GM19239 (cell line): Measurements from ENCODE around the gene MARF1.

Source experiments
- DNase-seq: peaks from one replicate; pipeline ENCODE4 v3.0.0; 2011; ENCODE audit warnings: low spot score; ENCODE audit not compliant: insufficient read length
- FAIRE-seq: peaks from 2 replicates; lab custom pipeline; 2011; peaks lifted over from hg19 to GRCh38; lab: Jason Lieb, UNC

MARF1 gene

GRCh38 chr16:15605839-15606517, 37.0 kb downstream of the MARF1 start:
- no peak for FAIRE-seq
- DNase-seq = no peak

GRCh38 chr16:15604460-15605440, 38.2 kb downstream of the MARF1 start:
- no peak for FAIRE-seq
- no peak for DNase-seq

- FAIRE-seq (no peak), DNase-seq (no peak)
Measured at GRCh38 chr16:15602285-15603044, 40.5 kb downstream of the MARF1 start.

- no peak for DNase-seq
- no peak for FAIRE-seq
Measured at GRCh38 chr16:15601212-15601879, 41.6 kb downstream of the MARF1 start.

GRCh38 chr16:15599303-15600070, 43.5 kb downstream of the MARF1 start:
- DNase-seq (no peak), FAIRE-seq (no peak)

GRCh38 chr16:15598648-15599190, 44.2 kb downstream of the MARF1 start:
- DNase-seq (no peak), FAIRE-seq (no peak)

- no peak for FAIRE-seq
- DNase-seq = no peak
Measured at GRCh38 chr16:15597822-15598647, 44.9 kb downstream of the MARF1 start.

GRCh38 chr16:15597135-15597534, 45.8 kb downstream of the MARF1 start:
- no peak for DNase-seq
- no peak for FAIRE-seq

GRCh38 chr16:15594711-15595320, 48.1 kb downstream of the MARF1 start:
- FAIRE-seq (no peak), DNase-seq (no peak)

- DNase-seq = no peak
- no peak for FAIRE-seq
Measured at GRCh38 chr16:15593235-15593634, 49.7 kb downstream of the MARF1 start.

GRCh38 chr16:15592324-15592723, 50.6 kb downstream of the MARF1 start:
- DNase-seq (no peak), FAIRE-seq (no peak)

GRCh38 chr16:15587152-15587825, 55.7 kb downstream of the MARF1 start:
- DNase-seq = no peak
- no peak for FAIRE-seq

- no peak for DNase-seq
- FAIRE-seq = no peak
Measured at GRCh38 chr16:15586716-15587115, 56.2 kb downstream of the MARF1 start.

- FAIRE-seq (no peak), DNase-seq (no peak)
Measured at GRCh38 chr16:15585956-15586355, 57.0 kb downstream of the MARF1 start.

- DNase-seq (no peak), FAIRE-seq (no peak)
Measured at GRCh38 chr16:15583526-15583925, 59.4 kb downstream of the MARF1 start.

- FAIRE-seq (no peak), DNase-seq (no peak)
Measured at GRCh38 chr16:15581127-15581815, 61.7 kb downstream of the MARF1 start.

GRCh38 chr16:15578824-15579223, 64.1 kb downstream of the MARF1 start:
- FAIRE-seq = no peak
- no peak for DNase-seq
